GM19463 (cell line): ENCODE measurements around the gene MT1E.
A peak's percentile ranks its signal among the peaks of the same experiment; 100 is the strongest.
"Not testable (repeated sequence)": the region's sequence is repeated elsewhere in the genome, so short reads cannot be mapped to it uniquely, and the experiment has no call there.

Experiments used
- ATAC-seq: cut with Tn5 transposase; IDR thresholded peaks from one replicate; pipeline ENCODE4 v1.9.1; 2021; ENCODE audit warnings: mild to moderate bottlenecking, moderate library complexity; ENCODE audit not compliant: unreplicated experiment

Gene MT1E

DNA sequence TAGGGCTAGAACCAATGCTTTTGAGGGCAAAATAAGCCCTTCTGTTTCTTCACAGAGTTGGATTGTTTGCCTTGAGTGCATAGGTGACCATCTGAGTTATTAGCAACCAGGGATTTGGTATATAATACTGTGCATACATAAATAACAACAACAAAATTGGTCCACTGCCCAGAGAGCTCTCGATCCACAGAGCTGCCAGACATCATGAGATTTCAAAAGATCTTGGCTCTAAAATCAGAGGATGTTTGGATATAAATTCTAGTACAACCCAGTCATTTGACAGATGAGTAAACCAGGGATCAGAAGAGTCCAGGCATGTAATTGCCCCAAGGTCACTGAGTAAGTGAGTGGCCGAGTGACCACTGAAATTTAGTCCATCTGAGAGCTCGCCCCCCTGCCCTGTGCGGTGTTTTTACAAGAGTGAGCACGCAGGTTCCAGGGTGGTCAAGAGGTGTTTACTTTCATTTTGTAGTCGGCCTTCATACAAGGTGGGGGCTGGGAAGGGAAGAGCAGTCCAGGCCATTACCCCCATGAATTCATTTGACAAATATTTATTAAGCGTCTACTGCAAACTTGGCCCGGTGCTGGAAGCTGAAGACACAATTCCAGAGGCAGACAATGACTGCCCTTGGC lies 19.0 kb upstream of the MT1E start:
- no peak for ATAC-seq

DNA sequence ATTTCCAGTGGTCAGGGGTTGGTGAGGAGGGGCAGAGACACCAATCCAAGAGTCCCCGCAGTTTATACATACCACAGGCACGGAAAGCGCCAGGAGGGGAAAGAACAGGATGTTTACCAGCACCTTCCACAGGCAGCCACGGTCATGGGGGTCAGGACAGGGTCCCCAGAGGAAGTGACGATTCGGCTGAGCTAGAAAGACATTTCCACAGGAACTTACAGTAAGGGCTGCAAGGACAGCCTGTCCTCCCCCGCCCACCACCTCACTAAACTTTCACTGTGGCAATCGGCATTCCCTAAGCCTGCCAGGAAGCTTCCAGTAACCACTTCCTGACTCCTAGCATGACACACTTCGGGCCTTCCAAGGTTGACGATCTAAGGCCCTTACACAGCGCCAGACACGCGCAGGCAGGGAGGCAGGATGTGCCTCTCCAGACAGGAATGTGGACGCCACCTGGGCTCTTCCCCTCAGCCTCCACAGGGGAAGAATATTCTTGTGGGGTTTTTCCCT lies 18.4 kb upstream of the MT1E start:
- no peak for ATAC-seq

DNA sequence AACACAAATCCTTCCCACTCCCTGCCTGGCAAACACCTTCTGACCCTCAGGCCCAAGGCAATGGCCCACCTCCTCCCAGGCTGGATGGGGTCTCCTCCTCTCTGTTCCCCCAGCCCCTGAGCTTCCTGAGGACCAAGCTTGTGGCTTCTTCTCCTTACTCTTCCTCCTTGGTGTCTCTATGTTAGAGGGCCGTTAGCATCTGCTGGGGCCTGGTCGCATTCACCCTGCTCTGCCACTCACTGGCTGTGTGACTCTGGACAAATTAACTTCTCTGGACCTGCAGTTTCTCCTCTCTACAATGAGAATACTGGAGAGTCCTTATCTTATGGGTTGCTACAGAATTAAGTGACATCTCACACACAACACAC lies 17.9 kb upstream of the MT1E start:
- ATAC-seq, result no peak

DNA sequence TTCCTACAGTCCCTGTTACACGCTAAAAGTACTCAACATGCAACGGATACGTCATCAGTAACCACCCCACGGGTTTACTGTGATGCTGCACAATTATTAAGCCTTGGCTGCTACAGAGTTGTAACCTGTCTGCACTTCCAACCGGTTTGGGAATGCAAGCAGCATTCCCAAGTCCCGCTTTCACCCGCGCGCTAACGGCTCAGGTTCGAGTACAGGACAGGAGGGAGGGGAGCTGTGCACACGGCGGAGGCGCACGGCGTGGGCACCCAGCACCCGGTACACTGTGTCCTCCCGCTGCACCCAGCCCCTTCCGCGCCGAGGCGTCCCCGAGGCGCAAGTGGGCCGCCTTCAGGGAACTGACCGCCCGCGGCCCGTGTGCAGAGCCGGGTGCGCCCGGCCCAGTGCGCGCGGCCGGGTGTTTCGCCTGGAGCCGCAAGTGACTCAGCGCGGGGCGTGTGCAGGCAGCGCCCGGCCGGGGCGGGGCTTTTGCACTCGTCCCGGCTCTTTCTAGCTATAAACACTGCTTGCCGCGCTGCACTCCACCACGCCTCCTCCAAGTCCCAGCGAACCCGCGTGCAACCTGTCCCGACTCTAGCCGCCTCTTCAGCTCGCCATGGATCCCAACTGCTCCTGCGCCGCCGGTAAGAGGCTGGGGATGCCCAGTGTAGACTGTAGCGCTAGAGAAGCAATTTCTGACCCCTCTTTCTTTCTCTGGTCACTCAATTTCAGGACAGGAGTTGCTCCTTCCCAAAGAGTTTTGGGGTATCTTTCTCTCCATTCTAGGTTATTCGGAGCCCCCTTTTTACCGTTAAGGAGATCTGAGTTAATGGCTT lies 17.3 kb upstream of the MT1E start, which contains the start of gene MT2A:
Gene MT2A, plus strand, starts transcription at position 542 of the 833 bp plus-strand sequence. Its CDS starts 72 bp downstream, at position 614.
- peak; percentile 86 for ATAC-seq

DNA sequence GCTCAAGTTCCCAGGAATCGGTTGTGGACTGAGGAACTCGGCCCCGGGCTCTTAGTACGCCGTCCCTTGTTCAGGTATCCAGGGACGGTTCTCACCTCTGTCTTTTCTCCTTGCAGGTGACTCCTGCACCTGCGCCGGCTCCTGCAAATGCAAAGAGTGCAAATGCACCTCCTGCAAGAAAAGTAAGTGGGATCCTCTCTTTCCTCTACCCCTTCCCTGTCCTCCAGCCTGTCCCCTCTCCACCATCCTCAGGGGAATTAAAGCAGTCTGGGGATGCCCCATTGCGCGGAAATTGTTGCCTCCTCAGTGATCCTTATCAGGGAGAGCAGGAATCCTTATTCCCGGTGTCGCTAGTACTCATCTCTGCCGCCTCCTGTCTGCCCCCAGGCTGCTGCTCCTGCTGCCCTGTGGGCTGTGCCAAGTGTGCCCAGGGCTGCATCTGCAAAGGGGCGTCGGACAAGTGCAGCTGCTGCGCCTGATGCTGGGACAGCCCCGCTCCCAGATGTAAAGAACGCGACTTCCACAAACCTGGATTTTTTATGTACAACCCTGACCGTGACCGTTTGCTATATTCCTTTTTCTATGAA lies 16.6 kb upstream of the MT1E start:
- no peak for ATAC-seq

DNA sequence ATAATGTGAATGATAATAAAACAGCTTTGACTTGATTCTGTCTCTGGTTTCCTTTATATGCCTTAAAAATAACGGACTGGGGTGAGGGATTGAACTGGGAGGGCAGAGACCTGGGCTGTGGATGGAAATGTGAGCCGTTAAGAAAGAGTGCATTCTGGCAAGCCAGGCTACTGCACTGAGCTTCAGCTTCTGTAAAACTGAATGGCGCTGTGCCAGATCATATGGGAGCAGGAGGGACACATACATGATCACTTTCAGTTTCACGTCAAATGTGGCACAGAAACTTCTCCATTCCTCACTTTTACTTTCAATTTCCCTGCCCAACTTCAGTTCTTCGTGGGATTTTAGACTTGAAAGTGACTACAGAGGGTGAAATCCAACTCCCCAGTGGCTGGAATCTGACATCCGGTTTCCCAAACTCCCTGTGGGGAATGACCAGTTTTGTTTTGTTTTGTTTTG lies 16.1 kb upstream of the MT1E start:
- ATAC-seq, result peak; percentile 28

DNA sequence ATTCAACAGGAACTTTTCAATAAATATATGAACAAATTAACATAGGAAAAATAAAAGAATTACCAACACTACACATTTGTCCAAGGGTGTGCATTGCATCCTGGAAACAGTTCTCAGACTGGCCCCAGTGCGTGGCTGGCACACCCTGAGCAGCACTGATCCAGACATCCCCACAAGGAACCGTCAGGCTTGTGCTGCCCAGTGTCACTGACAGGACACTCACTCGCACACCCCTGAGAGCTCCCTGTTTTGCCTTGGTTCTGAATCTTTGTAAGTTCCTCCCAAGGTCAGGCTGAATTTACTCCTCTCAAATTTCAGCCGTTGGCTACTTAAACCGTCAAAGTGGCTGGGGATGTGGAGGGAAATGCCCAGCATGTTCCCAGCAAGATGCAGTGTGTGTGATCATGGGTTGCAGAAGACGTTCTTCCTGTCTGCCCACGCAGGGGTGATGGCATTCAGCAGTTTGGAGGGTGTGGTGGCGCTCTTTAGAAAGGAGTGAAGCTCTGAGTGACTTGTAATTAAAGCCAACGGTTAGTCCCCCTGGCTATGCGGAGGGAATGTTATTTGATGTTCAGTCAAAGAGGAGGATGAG lies 15.5 kb upstream of the MT1E start:
- ATAC-seq, result peak; percentile 22

DNA sequence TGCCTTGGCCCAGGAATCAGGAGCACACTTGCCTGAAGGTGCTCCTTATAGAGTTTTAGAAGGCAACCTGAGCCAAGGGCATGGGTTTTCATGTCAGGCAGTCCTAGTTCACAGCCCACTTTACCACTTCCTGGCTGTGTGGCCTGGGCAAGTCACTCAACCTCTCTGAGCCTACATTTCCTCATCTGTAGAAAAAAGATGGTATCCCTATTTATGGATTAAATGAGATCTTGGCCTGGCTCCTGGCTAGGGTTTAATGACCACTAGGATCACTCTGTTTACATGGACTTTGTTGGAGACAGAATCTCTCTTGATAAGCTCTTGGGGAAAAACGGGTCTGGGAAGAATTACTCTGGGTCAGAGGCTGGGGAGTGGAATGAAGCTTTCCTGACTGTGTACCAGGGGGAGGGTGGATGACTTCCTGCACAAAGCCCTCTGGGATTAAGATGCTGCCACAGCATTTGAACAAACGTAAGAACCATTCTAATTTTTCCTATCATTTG lies 14.9 kb upstream of the MT1E start:
- no peak for ATAC-seq

DNA sequence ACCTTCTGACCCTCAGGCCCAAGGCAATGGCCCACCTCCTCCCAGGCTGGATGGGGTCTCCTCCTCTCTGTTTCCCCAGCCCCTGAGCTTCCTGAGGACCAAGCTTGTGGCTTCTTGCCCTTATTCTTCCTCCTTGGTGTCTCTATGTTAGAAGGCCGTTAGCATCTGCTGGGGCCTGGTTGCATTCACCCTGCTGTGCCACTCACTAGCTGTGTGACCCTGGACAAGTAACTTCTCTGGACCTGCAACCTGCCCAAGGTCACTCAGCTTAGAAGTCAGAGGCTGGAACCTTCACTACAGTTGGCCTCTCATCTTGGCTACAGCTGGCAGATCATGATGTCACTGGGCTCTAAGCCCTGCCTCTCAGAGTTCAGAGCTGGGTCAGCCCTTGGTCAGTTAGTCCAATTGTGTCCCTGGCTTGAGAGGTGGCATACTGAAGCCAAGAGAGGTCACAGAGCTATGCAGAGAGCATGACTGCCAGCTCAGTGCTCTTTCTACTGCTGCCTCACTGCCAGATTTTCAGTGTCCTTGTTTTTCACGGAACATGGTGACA lies 14.2 kb upstream of the MT1E start:
- ATAC-seq, result no peak

DNA sequence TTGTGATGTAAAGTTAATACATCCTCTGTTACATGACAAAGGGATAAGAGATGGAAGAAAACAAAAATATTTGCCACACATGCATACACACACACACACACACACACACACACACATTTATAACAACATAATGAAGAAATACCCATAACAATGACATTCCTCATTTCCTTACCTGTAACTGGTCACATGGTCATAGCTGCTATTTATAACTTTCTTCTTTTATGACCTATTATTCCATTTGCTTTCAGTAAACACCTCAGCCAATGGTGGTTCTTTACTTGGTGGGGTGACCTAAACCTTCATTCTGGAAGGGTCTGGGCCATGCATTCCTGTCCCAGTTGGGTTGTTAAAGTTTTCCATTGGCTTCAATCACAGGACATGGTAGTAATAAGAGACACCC lies 11.9 kb upstream of the MT1E start:
- ATAC-seq, result no peak

DNA sequence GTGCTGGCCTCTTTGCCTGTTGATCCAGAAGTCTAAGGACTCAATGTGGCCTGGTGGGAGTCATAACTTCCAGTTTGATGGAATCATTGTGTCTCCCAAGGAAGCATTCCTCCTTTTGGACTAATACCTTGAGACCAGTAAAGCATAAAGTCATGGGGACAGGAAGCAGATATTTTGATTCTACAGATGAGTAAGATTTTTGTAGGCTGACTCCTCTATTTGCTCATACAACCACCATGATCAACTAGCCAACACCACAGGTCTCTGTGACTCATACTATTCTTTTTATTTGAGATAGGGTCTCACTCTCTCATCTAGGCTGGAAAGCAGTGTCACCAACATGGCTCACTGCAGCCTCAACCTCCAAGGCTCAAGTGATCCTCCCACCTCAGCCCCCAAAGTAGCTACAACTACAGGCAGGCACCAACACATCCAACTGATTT lies 11.0 kb upstream of the MT1E start:
- no peak for ATAC-seq

DNA sequence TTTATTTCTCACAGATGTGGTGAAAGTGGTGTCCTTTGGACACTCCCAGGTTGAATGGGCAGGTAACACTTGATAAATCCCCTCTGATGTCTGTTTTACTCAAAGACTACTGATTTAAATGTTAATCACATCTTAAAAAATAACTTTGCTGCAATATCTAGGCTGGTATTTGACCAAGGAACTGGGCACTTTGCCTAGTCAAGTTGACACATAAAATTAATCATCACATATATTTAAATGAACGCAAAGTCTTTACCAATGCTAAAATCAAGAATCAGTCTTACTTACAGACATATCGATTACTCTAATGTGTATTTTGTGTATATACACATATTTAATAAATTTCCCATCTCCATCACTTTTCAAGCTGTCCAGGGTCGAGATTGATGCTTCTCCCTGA lies 10.2 kb upstream of the MT1E start:
- no peak for ATAC-seq

DNA sequence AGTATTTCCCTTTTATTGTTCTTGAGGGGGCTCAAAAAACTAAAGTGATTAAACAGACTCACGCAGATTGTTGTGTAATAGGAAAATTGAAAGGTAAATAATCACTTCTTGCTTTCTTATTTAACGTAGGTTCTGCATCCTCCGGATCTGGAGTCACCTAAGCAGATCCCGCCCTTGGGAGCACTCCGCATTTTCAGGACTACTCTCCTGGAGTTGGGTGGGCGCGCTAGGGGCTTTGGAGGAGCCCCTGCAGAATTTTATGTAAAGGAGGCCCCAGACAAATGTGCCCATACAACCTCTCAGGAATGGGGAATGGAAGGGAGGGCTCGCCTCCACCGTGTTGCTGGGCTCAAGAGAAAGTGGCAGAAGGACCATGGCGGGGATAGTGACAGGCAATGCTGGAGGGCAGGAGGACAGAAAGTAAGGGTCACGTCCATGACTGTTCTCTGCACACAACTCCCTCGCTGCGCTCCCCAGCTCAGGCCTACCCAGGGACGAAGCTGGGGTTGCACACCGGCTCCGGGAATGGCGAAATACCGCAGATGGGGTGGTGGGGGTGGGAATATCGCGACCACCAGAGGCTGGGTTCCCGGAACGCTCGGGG lies 8.9 kb upstream of the MT1E start:
- no peak for ATAC-seq

DNA sequence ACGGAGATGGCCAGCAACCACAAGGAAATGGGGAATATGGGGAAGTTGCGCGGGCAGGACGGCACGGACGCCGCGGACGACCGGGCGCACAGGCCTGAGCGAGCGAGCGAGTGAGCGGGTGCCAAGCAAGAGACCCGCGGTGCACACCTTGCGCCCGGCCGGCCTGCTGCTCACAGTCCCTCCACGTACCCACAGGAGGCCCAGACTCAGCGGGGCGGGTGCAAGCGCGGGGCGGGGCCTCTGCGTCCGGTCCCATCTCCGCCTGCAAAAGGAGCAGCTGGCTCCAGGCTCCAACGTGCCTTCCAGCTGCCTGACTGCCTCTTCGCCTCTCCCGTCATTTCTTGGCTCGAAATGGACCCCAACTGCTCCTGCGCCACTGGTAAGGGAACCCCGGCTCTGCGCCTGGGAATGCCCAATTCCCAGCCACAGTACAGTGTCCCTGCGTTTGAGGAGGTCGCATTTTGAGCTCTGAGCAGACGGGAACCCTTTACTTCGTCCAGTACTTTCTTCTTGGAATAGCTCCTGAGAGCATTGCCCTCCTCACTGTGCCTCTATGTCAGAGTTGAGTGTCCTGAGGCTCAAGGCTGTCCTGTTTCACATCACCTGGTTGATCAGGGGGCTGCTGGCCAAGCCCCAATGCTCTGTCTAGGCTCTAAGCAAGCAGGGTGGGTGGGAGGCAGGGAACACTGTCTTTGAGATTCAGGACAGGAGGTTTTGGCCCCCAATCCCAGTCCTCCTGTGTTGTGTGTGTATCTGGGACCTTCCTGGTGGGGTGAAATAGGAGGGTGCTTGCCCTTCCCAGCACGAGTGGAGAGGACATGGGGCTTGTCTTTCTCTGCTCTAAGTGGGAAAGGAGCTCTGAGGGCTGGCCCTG lies 8.1 kb upstream of the MT1E start:
- peak; percentile 66 for ATAC-seq

DNA sequence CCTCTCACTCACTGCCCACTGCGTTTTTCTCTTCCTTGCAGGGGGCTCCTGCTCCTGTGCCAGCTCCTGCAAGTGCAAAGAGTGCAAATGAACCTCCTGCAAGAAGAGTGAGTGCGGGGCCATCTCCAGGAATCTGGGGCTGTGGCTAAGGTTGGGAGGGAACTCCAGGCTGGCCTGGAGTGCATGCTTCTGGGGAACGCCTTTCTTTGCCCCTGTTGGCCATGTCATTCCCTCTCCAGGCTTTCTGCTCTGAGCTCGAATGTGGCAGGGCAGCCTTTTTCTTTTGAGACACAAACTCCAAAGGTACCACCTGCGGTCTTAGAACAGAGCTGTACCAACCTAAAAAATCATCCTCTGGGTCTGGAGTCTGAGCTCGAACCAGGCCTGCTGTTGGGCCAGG lies 7.4 kb upstream of the MT1E start:
- no peak for ATAC-seq

DNA sequence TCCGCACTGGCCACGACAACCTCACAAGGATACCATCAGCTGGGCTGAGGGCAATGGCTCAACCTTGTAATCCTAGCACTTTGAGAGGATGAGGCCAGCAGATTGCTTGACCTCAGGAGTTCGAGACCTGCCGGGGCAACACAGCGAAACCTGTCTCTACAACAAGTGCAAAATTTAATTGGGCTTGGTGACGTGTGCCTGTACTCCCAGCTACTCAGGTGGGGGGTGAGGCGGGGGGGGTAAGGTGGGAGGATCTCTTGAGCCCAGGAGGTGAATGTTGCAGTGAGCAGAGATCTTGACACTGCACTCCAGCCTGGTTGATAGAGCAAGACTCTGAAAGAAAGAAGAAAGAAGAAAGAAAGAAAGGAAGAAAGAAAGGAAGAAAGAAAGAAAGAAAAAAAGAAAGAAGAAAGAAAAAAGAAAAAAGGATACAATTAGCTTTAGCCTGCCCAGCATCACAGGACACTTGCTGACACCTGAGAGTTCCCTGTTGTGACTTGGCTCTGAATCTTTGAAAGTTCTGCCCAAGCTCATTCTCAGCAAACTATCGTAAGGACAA lies 5.2 kb upstream of the MT1E start:
- ATAC-seq, result no peak

DNA sequence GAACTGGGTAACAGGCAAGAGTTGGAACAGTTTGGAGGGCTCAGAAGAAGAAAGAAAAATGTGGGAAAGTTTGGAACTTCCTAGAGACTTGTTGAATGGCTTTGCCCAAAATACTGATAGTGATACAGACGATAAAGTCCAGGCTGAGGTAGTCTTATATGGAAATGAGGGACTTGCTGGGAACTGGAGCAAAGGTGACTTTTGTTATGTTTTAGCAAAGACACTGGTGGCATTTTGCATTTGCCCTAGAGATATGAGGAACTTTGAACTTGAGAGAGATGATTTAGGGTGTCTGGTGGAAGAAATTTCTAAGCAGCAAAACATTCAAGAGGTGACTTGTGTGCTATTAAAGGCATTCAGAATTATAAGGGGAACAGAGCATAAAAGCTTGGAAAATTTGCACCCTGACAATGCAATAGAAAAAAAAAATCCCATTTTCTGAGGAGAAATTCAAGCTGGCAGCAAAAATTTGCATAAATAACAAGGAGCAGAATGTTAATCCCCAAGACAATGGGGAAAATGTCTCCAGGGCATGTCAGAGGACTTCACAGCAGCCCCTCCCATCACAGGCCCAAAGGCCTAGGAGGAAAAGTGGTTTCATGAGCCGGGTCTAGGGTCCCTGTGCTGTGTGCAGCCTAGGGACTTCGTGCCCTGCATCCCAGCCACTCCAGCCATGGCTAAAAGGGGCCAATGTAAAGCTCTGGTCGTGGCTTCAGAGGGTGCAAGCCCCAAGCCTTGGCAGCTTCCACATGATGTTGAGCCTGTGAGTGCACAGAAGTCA lies 3.7 kb upstream of the MT1E start:
- ATAC-seq, result not testable (repeated sequence)

DNA sequence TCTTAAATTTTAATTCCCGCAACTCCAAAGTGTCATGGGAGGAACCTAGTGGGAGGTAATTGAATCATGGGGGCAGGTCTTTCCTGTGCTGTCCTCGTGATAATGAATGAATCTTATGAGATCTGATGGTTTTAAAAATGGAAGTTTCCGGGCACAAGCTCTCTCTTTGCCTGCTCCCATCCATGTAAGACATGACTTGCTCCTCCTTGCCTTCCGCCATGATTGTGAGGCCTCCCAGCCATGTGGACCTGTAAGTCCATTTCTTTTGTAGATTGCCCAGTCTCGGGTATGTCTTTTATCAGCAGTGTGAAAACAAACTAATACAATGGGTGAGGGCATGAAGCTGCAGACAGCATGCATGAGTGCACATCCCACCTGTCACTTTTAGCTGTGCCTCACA lies 2.4 kb upstream of the MT1E start:
- ATAC-seq, result not testable (repeated sequence)
